SK-N-MC (cell line): ENCODE measurements around the gene NUSAP1.

Experiments
- EZH2 ChIP-seq: fragments of 200-600 bp; sonication (generic); IDR thresholded peaks from one replicate; pipeline ENCODE4 v1.6.1; 2017; ENCODE audit warnings: antibody characterized with exemption
- FOXP2 ChIP-seq: optimal IDR thresholded peaks from 2 replicates; pipeline ENCODE3; 2011; ENCODE audit warnings: mild to moderate bottlenecking, moderate library complexity; ENCODE audit not compliant: insufficient read depth; ENCODE audit errors: extremely low read length, control extremely low read depth
- POLR2AphosphoS5 ChIP-seq: IDR thresholded peaks from 2 replicates; pipeline ENCODE4 v1.6.1; 2012; ENCODE audit warnings: mild to moderate bottlenecking, low read depth, low read length, borderline replicate concordance

GRCh38 chr15:41289953-41290352 is 42.7 kb upstream of the NUSAP1 start:
- TF ChIP-seq EZH2 (no peak), POLR2AphosphoS5 (no peak), FOXP2 (no peak)
